Measurements from ENCODE around the gene PCNX2.

DNA sequence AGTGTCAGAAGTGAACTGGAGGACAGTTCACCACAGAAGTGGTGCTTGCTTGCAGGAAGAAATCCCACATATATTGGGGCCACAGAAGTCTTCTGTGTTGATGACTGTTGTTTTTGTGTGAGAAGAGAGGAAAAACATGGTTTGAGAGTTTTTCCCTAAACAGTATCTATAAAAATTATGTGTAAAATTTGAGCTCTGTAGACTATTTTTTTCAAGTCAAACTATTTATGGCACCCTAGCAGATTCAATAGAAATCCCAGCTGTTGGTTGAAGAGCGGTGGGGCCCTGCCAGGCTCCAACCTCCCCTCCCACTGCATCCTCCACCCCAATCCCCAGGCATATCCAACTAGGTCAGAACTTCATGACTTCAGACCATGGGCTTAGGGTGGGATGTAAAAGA is 283.5 kb downstream of the PCNX2 start:
- TF ChIP-seq ZFP3 (CRISPR knock-in tag; IDR thresholded peaks at IDR 0.05), result no peak
- TF ChIP-seq SNAI2 (CRISPR knock-in tag; IDR thresholded peaks at IDR 0.05), result no peak
- no peak for TF ChIP-seq ZFP30 (CRISPR knock-in tag; IDR thresholded peaks at IDR 0.05)
- no peak for TF ChIP-seq ARNTL (CRISPR knock-in tag; IDR thresholded peaks at IDR 0.05; ENCODE audit: borderline replicate concordance, low read depth)
- no peak for TF ChIP-seq CREB5 (CRISPR knock-in tag; IDR thresholded peaks at IDR 0.05; ENCODE audit: low read depth)
- TF ChIP-seq GLIS3 (CRISPR knock-in tag; IDR thresholded peaks at IDR 0.05), result no peak
- TF ChIP-seq CSDC2 (CRISPR knock-in tag; IDR thresholded peaks at IDR 0.05), result no peak
- TF ChIP-seq POU6F1 (CRISPR knock-in tag; IDR thresholded peaks at IDR 0.05; ENCODE audit: borderline replicate concordance, low read depth), result no peak
- no peak for TF ChIP-seq ISL1 (CRISPR knock-in tag; IDR thresholded peaks at IDR 0.05)
- no peak for TF ChIP-seq PATZ1 (CRISPR knock-in tag; IDR thresholded peaks at IDR 0.05; ENCODE audit: borderline replicate concordance)
- TF ChIP-seq ZNF70 (CRISPR knock-in tag; IDR thresholded peaks at IDR 0.05), result no peak
- no peak for TF ChIP-seq RARB (CRISPR knock-in tag; IDR thresholded peaks at IDR 0.05)
